ENCODE measurements around the gene EIF3I. TPM values are rescaled to one million over a fixed set of nuclear protein-coding genes. Genes with fewer than 3 reads are reported as not detected.
A peak's percentile ranks its signal among the peaks of the same experiment; 100 is the strongest.

Gene EIF3I
- total and polyA plus RNA-seq, 2 of the 13 experiments (the other 11 are each of a cell fraction or from before 2014, with no cell fraction given): 210 to 223 TPM

DNA sequence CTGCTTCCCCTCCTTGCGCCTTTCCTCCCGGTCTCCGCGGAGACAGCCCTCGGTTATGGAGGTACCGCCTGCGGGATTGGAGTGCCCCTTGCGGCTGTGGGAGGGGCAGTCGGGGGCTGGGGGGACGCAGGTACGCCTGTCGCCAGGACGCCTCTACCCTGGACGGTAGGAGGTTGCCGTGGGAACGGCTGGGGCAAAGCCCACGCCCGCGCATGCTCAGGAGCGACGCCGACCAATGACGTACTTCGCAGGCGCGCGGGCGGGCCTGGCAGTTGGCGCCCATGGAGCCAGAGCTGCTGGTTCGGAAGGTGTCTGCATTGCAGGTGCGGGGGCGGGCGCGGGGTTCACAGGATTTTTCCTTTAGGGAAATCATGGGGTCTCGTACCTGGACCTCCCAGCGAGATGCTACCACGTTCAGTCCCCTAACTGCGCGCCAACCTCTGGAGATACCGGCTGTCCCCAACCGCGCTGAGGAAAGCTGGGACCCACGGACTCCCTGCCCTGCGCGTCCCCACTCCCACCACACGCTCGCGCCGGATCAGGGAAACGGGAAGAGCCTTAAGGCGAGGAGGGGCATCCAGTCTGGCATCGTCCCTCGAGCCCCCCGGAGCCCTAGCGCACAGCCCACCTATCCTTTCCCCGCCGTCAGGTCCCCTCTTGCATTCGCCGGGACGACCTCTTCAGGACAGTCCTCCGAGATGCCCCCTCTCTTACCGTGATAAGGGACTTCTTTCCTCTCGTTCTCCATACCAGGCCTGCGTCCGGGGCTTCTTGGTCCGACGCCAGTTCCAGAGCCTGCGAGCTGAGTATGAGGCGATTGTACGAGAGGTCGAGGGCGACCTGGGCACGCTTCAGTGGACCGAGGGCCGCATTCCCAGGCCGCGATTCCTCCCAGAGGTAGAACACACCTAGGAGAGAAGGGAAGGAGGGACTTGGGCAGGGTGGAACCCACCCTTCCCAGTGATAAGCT lies 16.5 kb upstream of the EIF3I start, which contains the start of gene IQCC (continued):
- TF ChIP-seq, protein P1, sequence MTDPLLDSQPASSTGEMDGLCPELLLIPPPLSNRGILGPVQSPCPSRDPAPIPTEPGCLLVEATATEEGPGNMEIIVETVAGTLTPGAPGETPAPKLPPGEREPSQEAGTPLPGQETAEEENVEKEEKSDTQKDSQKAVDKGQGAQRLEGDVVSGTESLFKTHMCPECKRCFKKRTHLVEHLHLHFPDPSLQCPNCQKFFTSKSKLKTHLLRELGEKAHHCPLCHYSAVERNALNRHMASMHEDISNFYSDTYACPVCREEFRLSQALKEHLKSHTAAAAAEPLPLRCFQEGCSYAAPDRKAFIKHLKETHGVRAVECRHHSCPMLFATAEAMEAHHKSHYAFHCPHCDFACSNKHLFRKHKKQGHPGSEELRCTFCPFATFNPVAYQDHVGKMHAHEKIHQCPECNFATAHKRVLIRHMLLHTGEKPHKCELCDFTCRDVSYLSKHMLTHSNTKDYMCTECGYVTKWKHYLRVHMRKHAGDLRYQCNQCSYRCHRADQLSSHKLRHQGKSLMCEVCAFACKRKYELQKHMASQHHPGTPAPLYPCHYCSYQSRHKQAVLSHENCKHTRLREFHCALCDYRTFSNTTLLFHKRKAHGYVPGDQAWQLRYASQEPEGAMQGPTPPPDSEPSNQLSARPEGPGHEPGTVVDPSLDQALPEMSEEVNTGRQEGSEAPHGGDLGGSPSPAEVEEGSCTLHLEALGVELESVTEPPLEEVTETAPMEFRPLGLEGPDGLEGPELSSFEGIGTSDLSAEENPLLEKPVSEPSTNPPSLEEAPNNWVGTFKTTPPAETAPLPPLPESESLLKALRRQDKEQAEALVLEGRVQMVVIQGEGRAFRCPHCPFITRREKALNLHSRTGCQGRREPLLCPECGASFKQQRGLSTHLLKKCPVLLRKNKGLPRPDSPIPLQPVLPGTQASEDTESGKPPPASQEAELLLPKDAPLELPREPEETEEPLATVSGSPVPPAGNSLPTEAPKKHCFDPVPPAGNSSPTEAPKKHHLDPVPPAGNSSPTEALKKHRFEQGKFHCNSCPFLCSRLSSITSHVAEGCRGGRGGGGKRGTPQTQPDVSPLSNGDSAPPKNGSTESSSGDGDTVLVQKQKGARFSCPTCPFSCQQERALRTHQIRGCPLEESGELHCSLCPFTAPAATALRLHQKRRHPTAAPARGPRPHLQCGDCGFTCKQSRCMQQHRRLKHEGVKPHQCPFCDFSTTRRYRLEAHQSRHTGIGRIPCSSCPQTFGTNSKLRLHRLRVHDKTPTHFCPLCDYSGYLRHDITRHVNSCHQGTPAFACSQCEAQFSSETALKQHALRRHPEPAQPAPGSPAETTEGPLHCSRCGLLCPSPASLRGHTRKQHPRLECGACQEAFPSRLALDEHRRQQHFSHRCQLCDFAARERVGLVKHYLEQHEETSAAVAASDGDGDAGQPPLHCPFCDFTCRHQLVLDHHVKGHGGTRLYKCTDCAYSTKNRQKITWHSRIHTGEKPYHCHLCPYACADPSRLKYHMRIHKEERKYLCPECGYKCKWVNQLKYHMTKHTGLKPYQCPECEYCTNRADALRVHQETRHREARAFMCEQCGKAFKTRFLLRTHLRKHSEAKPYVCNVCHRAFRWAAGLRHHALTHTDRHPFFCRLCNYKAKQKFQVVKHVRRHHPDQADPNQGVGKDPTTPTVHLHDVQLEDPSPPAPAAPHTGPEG (CRISPR knock-in tag; IDR thresholded peaks at IDR 0.05): peak; percentile 71; the same call in 1 of the 2 replicates
- TF ChIP-seq EHMT2 (IDR thresholded peaks at IDR 0.05; ENCODE audit: borderline replicate concordance, low read depth, low read length) (no peak), AGO2 (optimal IDR thresholded peaks at IDR 0.05; ENCODE audit: low read depth, low read length) (peak; percentile 47), ZNF251 (CRISPR knock-in tag; IDR thresholded peaks at IDR 0.05) (no peak), RBAK (CRISPR knock-in tag; IDR thresholded peaks at IDR 0.05) (no peak), PPARG (CRISPR knock-in tag; conservative IDR thresholded peaks at IDR 0.05) (no peak), ZNF674 (CRISPR knock-in tag; IDR thresholded peaks at IDR 0.05; ENCODE audit: low read depth) (no peak), KDM5B (CRISPR knock-in tag; IDR thresholded peaks at IDR 0.05; ENCODE audit: borderline replicate concordance) (no peak), ZNF850 (CRISPR knock-in tag; conservative IDR thresholded peaks at IDR 0.05) (0 out of 2 replicates have a peak, but pooled peaks have one; percentile 24), ZBTB20 (CRISPR knock-in tag; IDR thresholded peaks at IDR 0.05; ENCODE audit: borderline replicate concordance, low read depth) (no peak), SIX1 (CRISPR knock-in tag; IDR thresholded peaks at IDR 0.05; ENCODE audit: borderline replicate concordance) (no peak)
- TF ChIP-seq, protein P2, sequence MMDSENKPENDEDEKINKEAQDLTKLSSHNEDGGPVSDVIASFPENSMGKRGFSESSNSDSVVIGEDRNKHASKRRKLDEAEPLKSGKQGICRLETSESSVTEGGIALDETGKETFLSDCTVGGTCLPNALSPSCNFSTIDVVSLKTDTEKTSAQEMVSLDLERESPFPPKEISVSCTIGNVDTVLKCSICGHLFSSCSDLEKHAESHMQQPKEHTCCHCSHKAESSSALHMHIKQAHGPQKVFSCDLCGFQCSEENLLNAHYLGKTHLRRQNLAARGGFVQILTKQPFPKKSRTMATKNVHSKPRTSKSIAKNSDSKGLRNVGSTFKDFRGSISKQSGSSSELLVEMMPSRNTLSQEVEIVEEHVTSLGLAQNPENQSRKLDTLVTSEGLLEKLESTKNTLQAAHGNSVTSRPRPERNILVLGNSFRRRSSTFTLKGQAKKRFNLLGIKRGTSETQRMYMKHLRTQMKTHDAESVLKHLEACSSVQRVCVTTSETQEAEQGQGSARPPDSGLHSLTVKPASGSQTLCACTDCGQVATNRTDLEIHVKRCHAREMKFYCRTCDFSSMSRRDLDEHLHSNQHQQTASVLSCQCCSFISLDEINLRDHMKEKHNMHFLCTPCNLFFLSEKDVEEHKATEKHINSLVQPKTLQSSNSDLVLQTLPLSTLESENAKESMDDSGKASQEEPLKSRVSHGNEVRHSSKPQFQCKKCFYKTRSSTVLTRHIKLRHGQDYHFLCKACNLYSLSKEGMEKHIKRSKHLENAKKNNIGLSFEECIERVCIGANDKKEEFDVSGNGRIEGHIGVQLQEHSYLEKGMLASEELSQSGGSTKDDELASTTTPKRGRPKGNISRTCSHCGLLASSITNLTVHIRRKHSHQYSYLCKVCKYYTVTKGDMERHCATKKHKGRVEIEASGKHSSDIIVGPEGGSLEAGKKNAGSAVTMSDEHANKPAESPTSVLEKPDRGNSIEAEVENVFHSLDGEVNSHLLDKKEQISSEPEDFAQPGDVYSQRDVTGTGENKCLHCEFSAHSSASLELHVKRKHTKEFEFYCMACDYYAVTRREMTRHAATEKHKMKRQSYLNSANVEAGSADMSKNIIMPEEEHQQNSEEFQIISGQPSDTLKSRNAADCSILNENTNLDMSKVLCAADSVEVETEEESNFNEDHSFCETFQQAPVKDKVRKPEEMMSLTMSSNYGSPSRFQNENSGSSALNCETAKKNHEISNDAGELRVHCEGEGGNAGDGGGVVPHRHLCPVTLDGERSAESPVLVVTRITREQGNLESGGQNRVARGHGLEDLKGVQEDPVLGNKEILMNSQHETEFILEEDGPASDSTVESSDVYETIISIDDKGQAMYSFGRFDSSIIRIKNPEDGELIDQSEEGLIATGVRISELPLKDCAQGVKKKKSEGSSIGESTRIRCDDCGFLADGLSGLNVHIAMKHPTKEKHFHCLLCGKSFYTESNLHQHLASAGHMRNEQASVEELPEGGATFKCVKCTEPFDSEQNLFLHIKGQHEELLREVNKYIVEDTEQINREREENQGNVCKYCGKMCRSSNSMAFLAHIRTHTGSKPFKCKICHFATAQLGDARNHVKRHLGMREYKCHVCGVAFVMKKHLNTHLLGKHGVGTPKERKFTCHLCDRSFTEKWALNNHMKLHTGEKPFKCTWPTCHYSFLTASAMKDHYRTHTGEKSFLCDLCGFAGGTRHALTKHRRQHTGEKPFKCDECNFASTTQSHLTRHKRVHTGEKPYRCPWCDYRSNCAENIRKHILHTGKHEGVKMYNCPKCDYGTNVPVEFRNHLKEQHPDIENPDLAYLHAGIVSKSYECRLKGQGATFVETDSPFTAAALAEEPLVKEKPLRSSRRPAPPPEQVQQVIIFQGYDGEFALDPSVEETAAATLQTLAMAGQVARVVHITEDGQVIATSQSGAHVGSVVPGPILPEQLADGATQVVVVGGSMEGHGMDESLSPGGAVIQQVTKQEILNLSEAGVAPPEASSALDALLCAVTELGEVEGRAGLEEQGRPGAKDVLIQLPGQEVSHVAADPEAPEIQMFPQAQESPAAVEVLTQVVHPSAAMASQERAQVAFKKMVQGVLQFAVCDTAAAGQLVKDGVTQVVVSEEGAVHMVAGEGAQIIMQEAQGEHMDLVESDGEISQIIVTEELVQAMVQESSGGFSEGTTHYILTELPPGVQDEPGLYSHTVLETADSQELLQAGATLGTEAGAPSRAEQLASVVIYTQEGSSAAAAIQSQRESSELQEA (CRISPR knock-in tag; IDR thresholded peaks at IDR 0.05; ENCODE audit: not compliant biosample characterization): no peak

Measured in HepG2 (cell line).